HL-60 (cell line): ENCODE measurements around the gene AFAP1.

ENCODE experiments used
- DNase-seq, 2 experiments: peaks; one replicate each; pipeline ENCODE4 v3.0.0-alpha.2; 2010 to 2020; ENCODE audit warnings: low read depth in 1 of 2, low spot score in 1 of 2
- H3K27ac ChIP-seq: fragments of 250-450 bp; sonication (Bioruptor Pico); replicated peaks from 2 replicates; pipeline ENCODE4 v1.5.1; 2020; ENCODE audit warnings: mild to moderate bottlenecking, moderate library complexity
- H3K27me3 ChIP-seq: fragments of 250-450 bp; sonication (Bioruptor Pico); 2 replicates; pipeline ENCODE4 v1.5.1; 2021; ENCODE audit warnings: mild to moderate bottlenecking, moderate library complexity; ENCODE audit not compliant: insufficient read depth, poor library complexity, severe bottlenecking
- H3K4me3 ChIP-seq: replicated peaks from 2 replicates; pipeline ENCODE4 v1.5.1; 2011; ENCODE audit warnings: mild to moderate bottlenecking, control low read depth, low read length; ENCODE audit not compliant: insufficient read depth
- GABPA ChIP-seq: IDR thresholded peaks from 2 replicates; pipeline ENCODE4 v1.6.1; 2012; ENCODE audit warnings: low read depth
- POLR2AphosphoS5 ChIP-seq: IDR thresholded peaks from 2 replicates; pipeline ENCODE4 v1.6.1; 2012; ENCODE audit warnings: low read depth
- REST ChIP-seq: IDR thresholded peaks from 2 replicates; pipeline ENCODE4 v1.6.1; 2012; ENCODE audit warnings: low read depth; ENCODE audit not compliant: insufficient replicate concordance
- SPI1 ChIP-seq: IDR thresholded peaks from 2 replicates; pipeline ENCODE4 v1.6.1; 2012; ENCODE audit warnings: low read depth, mild to moderate bottlenecking, borderline replicate concordance
- TF ChIP-seq, protein P1 (sequence below): IDR thresholded peaks from one replicate; pipeline ENCODE4 v1.5.1; 2011; ENCODE audit warnings: low read length, control low read depth, inconsistent platforms; ENCODE audit not compliant: insufficient read depth

The AFAP1 gene

DNA sequence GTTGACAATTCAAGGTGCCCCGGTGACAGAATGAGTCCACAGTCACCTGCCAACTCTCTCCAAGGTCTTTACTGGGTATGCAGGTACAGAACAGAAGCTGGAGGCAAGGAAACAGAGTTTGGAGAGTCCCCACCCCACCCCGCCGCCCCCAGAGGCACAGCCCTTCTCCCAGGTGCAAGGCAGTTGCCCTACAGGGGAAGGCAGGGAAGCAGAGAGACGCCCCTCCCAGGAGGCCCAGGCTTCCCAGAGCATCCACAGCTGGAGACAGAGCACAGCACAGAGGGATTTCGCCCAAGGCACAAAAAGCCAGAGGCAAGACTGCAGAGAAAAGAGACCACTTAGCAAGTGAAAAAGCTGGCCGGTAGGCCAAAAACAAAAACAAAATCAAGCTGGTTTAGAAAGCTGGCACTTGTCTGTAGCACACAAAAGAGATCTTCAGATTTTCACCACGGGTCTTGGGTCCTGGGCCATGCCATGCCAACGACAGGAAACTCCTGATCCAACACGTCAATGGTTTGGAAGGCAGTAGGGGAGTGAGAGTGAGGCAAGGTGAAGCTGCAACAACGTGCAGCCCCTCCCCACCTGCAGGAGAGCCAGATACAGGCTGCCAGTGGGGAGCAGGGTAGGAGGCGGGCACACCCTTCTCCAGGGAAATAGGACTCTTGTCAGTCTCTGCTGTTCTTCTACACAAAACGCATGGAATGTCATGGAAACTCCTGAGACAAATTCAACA, 113.3 kb downstream of the AFAP1 start:
- no peak for DNase-seq

DNA sequence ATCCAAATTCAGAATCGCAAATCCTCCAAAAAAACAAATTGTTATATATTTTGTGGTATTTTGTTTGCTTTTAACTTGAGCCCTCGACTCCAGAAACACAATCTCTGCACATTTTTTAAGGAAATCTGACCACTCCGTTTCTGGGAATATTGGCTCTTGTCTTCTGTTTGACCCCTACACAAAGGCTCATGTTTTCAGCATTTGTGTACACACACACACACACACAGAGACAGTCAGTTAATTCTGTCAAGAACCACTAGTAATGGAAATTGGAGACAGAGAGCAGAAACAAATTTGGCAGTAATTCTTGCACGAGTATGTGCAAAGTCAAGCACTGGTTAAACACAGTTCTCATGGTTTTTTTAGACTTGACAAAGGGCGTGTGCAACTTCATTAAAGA, 115.4 kb downstream of the AFAP1 start:
- no peak overlapping the region for H3K4me3 ChIP-seq
- no peak overlapping the region for H3K27ac ChIP-seq
- no peaks in the 10 kb centered on the region for H3K27me3 ChIP-seq
- TF ChIP-seq, protein P1, sequence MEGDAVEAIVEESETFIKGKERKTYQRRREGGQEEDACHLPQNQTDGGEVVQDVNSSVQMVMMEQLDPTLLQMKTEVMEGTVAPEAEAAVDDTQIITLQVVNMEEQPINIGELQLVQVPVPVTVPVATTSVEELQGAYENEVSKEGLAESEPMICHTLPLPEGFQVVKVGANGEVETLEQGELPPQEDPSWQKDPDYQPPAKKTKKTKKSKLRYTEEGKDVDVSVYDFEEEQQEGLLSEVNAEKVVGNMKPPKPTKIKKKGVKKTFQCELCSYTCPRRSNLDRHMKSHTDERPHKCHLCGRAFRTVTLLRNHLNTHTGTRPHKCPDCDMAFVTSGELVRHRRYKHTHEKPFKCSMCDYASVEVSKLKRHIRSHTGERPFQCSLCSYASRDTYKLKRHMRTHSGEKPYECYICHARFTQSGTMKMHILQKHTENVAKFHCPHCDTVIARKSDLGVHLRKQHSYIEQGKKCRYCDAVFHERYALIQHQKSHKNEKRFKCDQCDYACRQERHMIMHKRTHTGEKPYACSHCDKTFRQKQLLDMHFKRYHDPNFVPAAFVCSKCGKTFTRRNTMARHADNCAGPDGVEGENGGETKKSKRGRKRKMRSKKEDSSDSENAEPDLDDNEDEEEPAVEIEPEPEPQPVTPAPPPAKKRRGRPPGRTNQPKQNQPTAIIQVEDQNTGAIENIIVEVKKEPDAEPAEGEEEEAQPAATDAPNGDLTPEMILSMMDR: no peak
- TF ChIP-seq POLR2AphosphoS5: no peak
- no peak for TF ChIP-seq GABPA
- no peak for TF ChIP-seq SPI1
- TF ChIP-seq REST: no peak
- DNase-seq: no peak

More for the DNA sequence above, 113.3 kb downstream of the AFAP1 start:
- Histone ChIP-seq H3K27me3 (no peaks in the 10 kb centered on the region), H3K4me3 (no peak overlapping the region), H3K27ac (no peak overlapping the region)
- no peak for TF ChIP-seq SPI1
- TF ChIP-seq REST: no peak
- TF ChIP-seq GABPA: no peak
- TF ChIP-seq POLR2AphosphoS5: no peak
- TF ChIP-seq, protein P1: no peak

DNA sequence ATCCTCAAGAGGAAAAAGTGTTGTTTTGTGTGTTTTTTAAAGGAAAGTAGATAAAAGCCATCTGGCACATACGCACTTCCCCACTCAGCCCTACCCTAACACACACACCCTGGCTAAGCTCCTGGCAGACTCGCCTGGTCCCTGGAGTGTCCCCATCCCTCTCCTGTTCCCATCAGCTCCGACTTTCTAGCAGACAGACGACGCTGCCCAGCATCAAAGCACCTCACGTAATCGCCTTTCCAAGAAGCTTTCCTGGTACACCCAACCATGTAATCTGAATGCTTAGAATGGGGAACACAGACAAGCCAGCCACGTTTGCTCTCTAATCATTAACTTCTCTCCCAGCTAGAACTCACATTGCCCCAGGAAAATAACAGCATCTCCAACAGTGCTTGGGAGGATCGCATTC, 116.2 kb downstream of the AFAP1 start:
- TF ChIP-seq, protein P1: no peak
- TF ChIP-seq REST: no peak
- no peak for TF ChIP-seq POLR2AphosphoS5
- Histone ChIP-seq H3K27me3 (no peaks in the 10 kb centered on the region), H3K27ac (no peak overlapping the region), H3K4me3 (no peak overlapping the region)
- no peak for DNase-seq
